Measurements from ENCODE around the gene VNN1. TPM values are rescaled to one million over a fixed set of nuclear protein-coding genes. Genes with fewer than 3 reads are reported as not detected.

VNN1 gene
- total RNA-seq, 4 donors from 2014 or later: 0.38 to 1.1 (median 0.67) TPM

DNA sequence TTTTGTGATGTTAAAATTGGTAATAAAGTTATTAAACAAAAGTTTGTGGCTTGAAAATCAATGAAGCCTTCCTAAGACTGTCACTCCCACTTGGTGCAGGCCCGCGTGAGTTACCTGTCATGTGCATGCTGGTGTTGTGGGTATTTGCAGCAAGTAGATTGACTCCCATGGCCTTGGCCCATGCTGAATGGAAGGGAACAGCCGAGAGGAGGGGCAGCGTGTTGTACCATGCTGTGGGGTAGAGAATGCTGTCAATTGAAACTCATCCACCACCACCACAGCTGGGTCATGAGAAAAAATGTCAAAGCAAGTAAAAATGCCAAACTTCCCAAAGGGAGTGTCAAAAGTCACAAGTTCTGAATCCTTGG lies 12.7 kb upstream of the VNN1 start:
- Histone ChIP-seq H3K4me3 (no peak overlapping the region), H3K9me3 (no peaks in the 10 kb centered on the region)

DNA sequence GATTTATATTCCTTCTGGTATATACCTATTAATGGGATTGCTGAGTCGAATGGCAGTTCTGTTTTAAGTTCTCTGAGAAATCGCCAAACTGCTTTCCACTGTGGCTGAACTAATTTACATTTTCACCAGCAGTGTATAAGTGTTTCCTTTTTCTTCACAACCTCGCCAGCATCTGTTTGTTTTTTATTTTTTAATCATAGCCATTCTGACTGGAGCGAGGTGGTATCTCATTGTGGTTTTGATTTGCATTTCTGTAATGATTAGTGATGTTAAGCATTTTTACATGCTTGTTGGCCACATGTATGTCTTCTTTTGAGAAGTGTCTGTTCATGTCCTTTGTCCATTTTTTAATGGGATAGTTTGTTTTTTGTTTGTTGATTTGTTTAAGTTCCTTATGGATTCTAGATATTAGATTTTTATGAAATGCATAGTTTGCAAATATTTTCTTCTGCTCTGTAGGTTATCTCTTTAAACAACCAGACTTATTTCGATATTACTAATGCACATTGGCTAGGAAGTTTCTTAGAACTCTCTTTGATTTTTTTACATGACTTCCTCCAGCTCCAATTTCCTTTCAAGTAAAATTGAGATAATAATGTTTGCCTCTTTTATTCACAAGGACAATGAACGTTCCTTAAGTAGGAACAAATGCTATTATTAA lies 12.2 kb upstream of the VNN1 start:
- Histone ChIP-seq H3K4me3 (no peak overlapping the region), H3K27me3 (no peaks in the 10 kb centered on the region), H3K9me3 (no peaks in the 10 kb centered on the region), H3K4me1 (no peaks in the 10 kb centered on the region), H3K27ac (no peak overlapping the region), H3K36me3 (no peaks in the 10 kb centered on the region)
- no peak for DNase-seq (ENCODE audit: low spot score in 2 of 2)
- TF ChIP-seq POLR2A (IDR thresholded peaks at IDR 0.05) (no peak), POLR2AphosphoS5 (IDR thresholded peaks at IDR 0.05) (no peak)
- TF ChIP-seq, protein P1, sequence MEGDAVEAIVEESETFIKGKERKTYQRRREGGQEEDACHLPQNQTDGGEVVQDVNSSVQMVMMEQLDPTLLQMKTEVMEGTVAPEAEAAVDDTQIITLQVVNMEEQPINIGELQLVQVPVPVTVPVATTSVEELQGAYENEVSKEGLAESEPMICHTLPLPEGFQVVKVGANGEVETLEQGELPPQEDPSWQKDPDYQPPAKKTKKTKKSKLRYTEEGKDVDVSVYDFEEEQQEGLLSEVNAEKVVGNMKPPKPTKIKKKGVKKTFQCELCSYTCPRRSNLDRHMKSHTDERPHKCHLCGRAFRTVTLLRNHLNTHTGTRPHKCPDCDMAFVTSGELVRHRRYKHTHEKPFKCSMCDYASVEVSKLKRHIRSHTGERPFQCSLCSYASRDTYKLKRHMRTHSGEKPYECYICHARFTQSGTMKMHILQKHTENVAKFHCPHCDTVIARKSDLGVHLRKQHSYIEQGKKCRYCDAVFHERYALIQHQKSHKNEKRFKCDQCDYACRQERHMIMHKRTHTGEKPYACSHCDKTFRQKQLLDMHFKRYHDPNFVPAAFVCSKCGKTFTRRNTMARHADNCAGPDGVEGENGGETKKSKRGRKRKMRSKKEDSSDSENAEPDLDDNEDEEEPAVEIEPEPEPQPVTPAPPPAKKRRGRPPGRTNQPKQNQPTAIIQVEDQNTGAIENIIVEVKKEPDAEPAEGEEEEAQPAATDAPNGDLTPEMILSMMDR (IDR thresholded peaks at IDR 0.05): no peak
- 63% methylated on average over 6 of the region's 6 CpGs for WGBS

More for the DNA sequence above, 12.7 kb upstream of the VNN1 start:
- TF ChIP-seq, protein P1 (IDR thresholded peaks at IDR 0.05): no peak
- TF ChIP-seq POLR2AphosphoS5 (IDR thresholded peaks at IDR 0.05): no peak
- no peak for TF ChIP-seq EP300 (IDR thresholded peaks at IDR 0.05)
- TF ChIP-seq POLR2A (IDR thresholded peaks at IDR 0.05): no peak
- DNase-seq (ENCODE audit: low spot score in 2 of 2): no peak
- Histone ChIP-seq H3K27me3 (no peaks in the 10 kb centered on the region), H3K27ac (no peak overlapping the region), H3K36me3 (no peaks in the 10 kb centered on the region), H3K4me1 (no peaks in the 10 kb centered on the region)
- WGBS: 96% methylated on average over 4 of the region's 4 CpGs

DNA sequence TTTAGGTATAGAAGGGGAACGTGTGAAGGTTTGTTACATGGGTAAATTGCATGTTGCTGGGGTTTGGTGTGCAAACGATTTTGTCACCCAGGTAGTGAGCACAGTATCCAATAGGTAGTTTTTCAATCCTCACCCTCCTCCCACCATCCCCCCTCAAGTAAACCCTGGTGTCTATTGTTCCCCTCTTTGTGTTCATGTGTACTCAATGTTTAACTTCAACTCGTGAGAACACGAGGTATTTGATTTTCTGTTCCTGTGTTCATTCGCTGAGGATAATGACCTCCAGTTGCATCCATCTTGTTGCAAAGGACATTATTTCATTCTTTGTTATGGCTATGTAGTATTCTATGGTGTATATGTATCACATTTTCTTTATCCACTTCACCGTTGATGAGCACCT lies 11.6 kb upstream of the VNN1 start:
- Histone ChIP-seq H3K4me1 (no peaks in the 10 kb centered on the region), H3K9me3 (no peaks in the 10 kb centered on the region), H3K27me3 (no peaks in the 10 kb centered on the region), H3K36me3 (no peaks in the 10 kb centered on the region), H3K4me3 (no peak overlapping the region), H3K27ac (no peak overlapping the region)
- no peak for DNase-seq (ENCODE audit: low spot score in 2 of 2)
- TF ChIP-seq POLR2A (IDR thresholded peaks at IDR 0.05): no peak
- TF ChIP-seq EP300 (IDR thresholded peaks at IDR 0.05): no peak
- WGBS: 91% methylated on average over 6 of the region's 6 CpGs

DNA sequence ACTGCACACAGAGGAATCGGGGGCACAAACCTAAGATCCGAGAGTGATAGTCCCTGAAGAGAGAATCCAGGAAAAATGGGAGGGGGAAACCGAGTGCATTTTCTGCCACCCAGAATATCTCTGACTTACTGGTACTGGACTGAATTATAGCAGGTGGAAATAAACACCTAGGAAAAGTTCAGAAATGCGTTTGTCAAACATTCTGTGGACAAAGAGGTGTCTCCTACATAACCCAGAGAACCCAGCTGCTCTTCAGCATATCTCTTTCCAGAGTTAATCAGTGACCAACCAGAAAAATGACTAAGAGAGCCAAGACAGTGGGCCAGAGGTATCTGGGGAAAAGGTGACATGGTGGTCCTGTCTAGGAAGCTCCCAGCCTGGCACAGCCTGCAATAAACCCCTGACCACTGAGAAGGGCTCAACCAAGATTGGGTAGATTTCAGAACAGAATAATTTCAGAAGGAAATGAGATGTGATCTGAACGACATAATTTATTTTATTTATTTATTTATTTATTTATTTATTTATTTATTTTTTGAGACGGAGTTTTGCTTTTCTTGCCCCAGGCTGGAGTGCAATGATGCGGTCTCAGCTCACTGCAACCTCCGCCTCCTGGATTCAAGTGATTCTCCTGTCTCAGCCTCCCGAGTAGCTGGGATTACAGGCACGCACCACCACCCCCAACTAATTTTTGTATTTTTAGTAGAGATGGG lies 6.0 kb upstream of the VNN1 start:
- Histone ChIP-seq H3K4me1 (no peaks in the 10 kb centered on the region), H3K4me3 (no peak overlapping the region), H3K9me3 (no peaks in the 10 kb centered on the region), H3K36me3 (no peaks in the 10 kb centered on the region), H3K27me3 (no peaks in the 10 kb centered on the region), H3K27ac (no peak overlapping the region)
- DNase-seq (ENCODE audit: low spot score in 2 of 2): no peak
- TF ChIP-seq POLR2AphosphoS5 (IDR thresholded peaks at IDR 0.05): no peak
- TF ChIP-seq POLR2A (IDR thresholded peaks at IDR 0.05): no peak
- TF ChIP-seq EP300 (IDR thresholded peaks at IDR 0.05): no peak
- TF ChIP-seq, protein P1 (IDR thresholded peaks at IDR 0.05): no peak
- WGBS: 88% methylated on average over 10 of the region's 10 CpGs

DNA sequence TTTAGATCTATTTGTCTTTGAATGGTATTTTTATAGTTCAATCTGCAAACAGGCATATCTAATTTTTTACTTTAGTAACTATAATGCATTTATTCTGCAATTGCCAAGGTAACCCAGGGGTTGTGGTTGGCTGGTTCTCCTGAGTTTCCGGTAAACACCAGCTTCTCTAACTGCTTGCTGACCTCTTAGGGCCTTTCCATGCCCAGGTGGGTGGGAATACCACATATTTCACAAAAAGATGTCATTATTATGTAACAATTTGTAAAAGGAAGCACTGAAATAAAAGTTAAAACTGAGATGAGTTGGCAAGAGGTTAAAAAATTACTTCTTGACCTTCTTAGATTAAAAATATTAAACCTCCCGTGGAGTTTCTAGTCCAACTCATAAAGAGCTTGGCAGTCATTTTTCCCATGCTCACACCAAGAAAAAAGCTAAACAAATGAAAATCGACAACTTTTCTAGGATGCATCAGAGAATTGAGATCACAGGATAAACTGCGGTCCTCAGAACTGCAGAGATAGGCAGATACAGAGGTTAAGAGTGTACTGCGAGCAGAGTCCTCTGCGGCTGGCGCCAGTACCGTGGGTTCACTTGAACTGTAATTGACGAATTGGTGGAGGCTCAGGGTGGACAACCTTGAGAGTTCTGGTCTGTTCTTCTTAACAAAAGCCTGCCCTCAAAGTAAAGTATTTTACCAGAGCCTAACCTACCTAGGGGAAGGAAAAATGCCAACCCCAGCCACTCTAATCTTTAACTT lies 2.2 kb upstream of the VNN1 start:
- H3K36me3 ChIP-seq: no peaks in the 10 kb centered on the region
- DNase-seq (ENCODE audit: low spot score in 2 of 2): no peak
- no peaks in the 10 kb centered on the region for H3K27me3 ChIP-seq
- no peaks in the 10 kb centered on the region for H3K9me3 ChIP-seq
- H3K27ac ChIP-seq: no peak overlapping the region
- H3K4me3 ChIP-seq: no peak overlapping the region
- TF ChIP-seq EP300 (IDR thresholded peaks at IDR 0.05) (no peak), POLR2AphosphoS5 (IDR thresholded peaks at IDR 0.05) (no peak), POLR2A (IDR thresholded peaks at IDR 0.05) (no peak)
- TF ChIP-seq, protein P1 (IDR thresholded peaks at IDR 0.05): no peak
- H3K4me1 ChIP-seq: no peaks in the 10 kb centered on the region
- 93% methylated on average over 9 of the region's 9 CpGs for WGBS
